ENCODE measurements around the gene MMP17. TPM values are rescaled to one million over a fixed set of nuclear protein-coding genes. Genes with fewer than 3 reads are reported as not detected.

MMP17 gene
- total and polyA plus RNA-seq, 9 donors, result 3.3 to 11.0 (median 5.7) TPM

DNA sequence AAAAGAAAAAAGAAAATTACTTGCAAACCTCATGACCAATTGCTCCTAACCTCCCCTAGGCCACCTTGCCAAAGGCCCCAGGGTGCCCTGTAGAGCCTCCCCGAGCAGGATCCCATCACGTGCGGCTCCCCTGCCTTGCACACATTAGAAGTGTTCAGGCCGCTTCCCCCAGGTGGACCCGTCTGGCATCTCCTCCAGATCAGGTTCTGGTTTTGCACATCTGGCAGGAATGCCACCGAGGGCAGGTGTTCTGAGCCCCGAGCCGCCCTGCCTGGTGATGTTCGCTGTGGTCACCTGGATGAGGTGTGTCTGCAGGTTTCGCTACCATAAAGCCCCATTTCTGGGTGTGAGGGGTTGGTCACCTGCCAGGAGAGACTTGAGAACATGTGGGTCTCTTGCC is 19.3 kb downstream of the MMP17 start:
- Histone ChIP-seq H3K27ac (ENCODE audit: low read length) (no peak overlapping the region), H3K27me3 (ENCODE audit: control insufficient read depth, insufficient read depth, low read length) (no peaks in the 10 kb centered on the region), H3K36me3 (ENCODE audit: control insufficient read depth, insufficient read depth, low read length) (no peaks in the 10 kb centered on the region), H3K4me1 (ENCODE audit: control insufficient read depth, insufficient read depth, low read length) (no peaks in the 10 kb centered on the region), H3K9me3 (replicated peaks; ENCODE audit: control insufficient read depth, low read depth, low read length) (no peaks in the 10 kb centered on the region), H3K4me3 (ENCODE audit: low read length) (no peak overlapping the region)
- 96% methylated on average over 5 of the region's 10 CpGs for WGBS (ENCODE audit: insufficient coverage)
- no peak for DNase-seq

DNA sequence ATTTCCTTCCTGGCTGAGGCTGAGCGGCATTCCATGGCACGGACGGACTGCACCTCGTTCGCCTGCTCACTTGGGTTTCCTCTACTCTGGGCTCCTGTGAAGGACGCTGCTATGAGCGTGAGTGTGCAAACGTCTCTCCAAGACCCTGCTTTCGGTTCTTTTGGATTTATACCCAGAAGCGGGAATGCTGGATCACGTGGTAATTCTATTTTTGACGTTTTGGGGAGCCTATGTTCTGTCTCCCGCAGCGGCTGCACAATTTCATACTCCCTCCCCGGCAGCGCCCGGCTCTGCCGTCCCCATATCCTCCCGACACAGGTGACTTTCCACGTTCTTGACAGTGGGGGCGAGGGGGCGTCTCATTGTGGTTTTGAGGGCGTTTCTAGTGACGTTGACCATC is 20.6 kb downstream of the MMP17 start:
- no peaks in the 10 kb centered on the region for H3K36me3 ChIP-seq (ENCODE audit: control insufficient read depth, insufficient read depth, low read length)
- WGBS (ENCODE audit: insufficient coverage), result 82% methylated on average over 18 of the region's 24 CpGs
- H3K27ac ChIP-seq (ENCODE audit: low read length), result no peak overlapping the region
- DNase-seq, result no peak
- H3K4me3 ChIP-seq (ENCODE audit: low read length), result no peak overlapping the region
- no peaks in the 10 kb centered on the region for H3K27me3 ChIP-seq (ENCODE audit: control insufficient read depth, insufficient read depth, low read length)
- H3K9me3 ChIP-seq (replicated peaks; ENCODE audit: control insufficient read depth, low read depth, low read length), result no peaks in the 10 kb centered on the region
- H3K4me1 ChIP-seq (ENCODE audit: control insufficient read depth, insufficient read depth, low read length), result no peaks in the 10 kb centered on the region

DNA sequence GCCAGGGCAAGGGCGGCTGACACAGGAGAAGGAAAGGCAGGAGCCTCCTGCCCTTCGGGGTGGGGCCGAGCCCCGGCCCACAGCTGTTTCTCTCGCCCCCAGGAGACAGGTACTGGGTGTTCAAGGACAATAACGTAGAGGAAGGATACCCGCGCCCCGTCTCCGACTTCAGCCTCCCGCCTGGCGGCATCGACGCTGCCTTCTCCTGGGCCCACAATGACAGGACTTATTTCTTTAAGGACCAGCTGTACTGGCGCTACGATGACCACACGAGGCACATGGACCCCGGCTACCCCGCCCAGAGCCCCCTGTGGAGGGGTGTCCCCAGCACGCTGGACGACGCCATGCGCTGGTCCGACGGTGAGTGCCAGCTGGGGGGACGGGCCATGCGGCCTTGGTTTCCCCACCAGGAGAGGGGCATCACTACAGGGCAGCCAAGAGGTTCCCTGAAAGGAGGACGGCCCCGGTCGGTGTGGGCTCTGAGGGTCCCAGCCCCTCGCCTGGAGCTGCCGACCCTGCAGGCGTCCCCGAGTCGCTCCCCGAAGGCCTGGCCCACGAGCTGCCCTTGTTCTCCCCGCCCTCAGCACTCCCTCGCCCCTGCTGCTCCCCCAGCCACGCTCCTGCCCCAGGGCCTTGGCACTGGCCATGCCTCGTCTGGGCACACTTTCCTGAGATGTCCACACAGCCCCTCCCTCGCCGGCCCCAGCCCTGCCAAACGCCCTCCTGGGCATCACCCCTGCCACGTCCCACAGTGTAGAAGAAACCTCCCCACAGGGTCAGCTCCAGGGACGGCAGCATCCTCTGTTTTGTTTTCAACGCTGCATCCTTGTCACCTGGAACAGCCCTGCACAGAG is 21.7 kb downstream of the MMP17 start:
- no peaks in the 10 kb centered on the region for H3K36me3 ChIP-seq (ENCODE audit: control insufficient read depth, insufficient read depth, low read length)
- no peaks in the 10 kb centered on the region for H3K9me3 ChIP-seq (replicated peaks; ENCODE audit: control insufficient read depth, low read depth, low read length)
- no peak overlapping the region for H3K4me3 ChIP-seq (ENCODE audit: low read length)
- no peaks in the 10 kb centered on the region for H3K4me1 ChIP-seq (ENCODE audit: control insufficient read depth, insufficient read depth, low read length)
- no peaks in the 10 kb centered on the region for H3K27me3 ChIP-seq (ENCODE audit: control insufficient read depth, insufficient read depth, low read length)
- 88% methylated on average over 44 of the region's 47 CpGs for WGBS (ENCODE audit: insufficient coverage)
- no peak for DNase-seq
- H3K27ac ChIP-seq (ENCODE audit: low read length), result no peak overlapping the region

DNA sequence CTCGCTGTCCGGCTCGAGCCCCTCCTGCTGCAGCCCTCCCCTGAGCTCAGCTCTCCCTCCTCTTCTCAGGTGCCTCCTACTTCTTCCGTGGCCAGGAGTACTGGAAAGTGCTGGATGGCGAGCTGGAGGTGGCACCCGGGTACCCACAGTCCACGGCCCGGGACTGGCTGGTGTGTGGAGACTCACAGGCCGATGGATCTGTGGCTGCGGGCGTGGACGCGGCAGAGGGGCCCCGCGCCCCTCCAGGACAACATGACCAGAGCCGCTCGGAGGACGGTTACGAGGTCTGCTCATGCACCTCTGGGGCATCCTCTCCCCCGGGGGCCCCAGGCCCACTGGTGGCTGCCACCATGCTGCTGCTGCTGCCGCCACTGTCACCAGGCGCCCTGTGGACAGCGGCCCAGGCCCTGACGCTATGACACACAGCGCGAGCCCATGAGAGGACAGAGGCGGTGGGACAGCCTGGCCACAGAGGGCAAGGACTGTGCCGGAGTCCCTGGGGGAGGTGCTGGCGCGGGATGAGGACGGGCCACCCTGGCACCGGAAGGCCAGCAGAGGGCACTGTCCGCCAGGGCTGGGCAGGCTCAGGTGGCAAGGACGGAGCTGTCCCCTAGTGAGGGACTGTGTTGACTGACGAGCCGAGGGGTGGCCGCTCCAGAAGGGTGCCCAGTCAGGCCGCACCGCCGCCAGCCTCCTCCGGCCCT is 22.8 kb downstream of the MMP17 start:
- no peaks in the 10 kb centered on the region for H3K4me1 ChIP-seq (ENCODE audit: control insufficient read depth, insufficient read depth, low read length)
- H3K4me3 ChIP-seq (ENCODE audit: low read length), result no peak overlapping the region
- H3K9me3 ChIP-seq (replicated peaks; ENCODE audit: control insufficient read depth, low read depth, low read length), result no peaks in the 10 kb centered on the region
- peaks cover 5% of the 10 kb centered on the region for H3K27me3 ChIP-seq (ENCODE audit: control insufficient read depth, insufficient read depth, low read length)
- no peak for DNase-seq
- H3K27ac ChIP-seq (ENCODE audit: low read length), result no peak overlapping the region
- WGBS (ENCODE audit: insufficient coverage), result 88% methylated on average over 37 of the region's 41 CpGs
- no peaks in the 10 kb centered on the region for H3K36me3 ChIP-seq (ENCODE audit: control insufficient read depth, insufficient read depth, low read length)

DNA sequence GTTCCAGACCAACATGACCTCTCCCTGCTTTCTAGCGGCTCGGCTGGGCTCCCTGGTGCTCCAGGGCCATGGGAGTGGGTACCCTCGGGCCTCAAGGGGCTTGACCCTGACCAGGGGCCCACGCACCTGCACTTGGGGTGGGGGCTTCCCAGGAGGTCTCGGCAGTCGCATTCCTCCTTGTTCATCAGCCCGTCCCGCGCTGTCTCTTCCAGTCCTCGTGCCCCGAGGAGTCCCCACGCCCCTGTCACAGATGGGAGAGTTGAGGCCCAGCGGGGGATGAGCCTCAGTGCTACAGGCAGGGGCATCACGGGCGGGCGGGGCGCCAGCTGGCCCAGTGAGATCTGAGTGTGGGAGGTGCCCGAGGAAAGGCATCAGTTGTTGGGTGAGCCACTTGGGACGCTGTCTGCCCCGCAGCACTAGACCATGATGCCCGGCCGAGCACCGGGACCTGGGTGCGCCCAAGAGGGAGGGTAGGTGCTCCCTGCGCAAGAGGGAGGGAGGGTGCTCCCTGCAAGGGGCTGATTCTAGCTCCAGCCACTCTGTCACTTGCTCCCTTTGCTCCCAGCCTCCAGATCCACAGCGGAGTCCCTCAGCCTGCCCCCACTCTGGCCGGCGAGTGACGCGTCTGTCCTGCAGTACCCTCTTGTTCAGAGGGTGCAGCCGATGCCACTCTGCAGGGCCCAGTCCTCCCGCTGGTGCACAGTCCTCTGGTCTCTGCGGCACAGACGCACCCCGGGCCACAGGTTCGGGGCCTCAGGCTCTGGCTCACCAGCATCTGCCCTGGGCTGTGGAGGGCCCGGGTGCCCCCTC is 23.8 kb downstream of the MMP17 start:
- peaks cover 7% of the 10 kb centered on the region for H3K27me3 ChIP-seq (ENCODE audit: control insufficient read depth, insufficient read depth, low read length)
- no peak overlapping the region for H3K4me3 ChIP-seq (ENCODE audit: low read length)

DNA sequence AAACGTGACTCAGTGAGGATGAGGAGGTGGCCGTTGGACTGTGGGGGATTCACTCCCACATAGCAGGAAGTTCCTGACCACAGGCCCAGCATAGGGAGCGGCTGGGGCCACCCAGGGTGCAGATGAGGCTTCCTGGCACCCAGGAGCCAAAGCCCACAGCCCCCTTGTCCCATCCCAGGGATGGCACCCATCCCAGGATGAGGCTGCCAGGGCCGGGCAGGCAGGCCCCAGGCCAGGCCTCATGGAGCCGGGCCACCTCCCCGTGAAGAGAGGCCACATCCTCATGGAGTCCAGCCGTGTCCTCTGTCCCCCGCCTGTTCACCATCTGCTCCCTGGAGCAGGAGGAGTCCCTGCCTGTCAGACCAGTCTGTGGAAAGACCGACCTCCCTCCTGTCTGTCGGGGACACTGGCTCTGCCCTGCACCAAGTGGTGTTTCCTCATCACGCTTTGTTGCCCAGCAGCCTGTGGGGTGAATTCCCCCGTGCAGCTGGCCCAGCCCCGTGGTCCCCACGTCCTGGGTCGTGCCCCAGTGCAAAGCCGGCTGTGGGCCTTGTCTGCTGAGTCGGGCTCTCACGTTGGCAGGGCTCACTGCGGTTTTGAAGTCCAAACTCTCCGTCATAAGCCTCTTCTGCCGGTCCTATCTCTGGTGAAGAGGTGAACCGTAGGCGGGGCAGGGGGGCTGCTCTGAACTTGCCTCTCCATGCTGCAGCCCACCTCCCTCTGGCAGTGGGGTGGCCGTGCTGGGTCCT is 24.5 kb downstream of the MMP17 start:
- Histone ChIP-seq H3K4me1 (ENCODE audit: control insufficient read depth, insufficient read depth, low read length) (no peaks in the 10 kb centered on the region), H3K27me3 (ENCODE audit: control insufficient read depth, insufficient read depth, low read length) (peaks cover 7% of the 10 kb centered on the region), H3K27ac (ENCODE audit: low read length) (no peak overlapping the region), H3K36me3 (ENCODE audit: control insufficient read depth, insufficient read depth, low read length) (no peaks in the 10 kb centered on the region), H3K9me3 (replicated peaks; ENCODE audit: control insufficient read depth, low read depth, low read length) (no peaks in the 10 kb centered on the region), H3K4me3 (ENCODE audit: low read length) (no peak overlapping the region)
- WGBS (ENCODE audit: insufficient coverage), result 58% methylated on average over 20 of the region's 24 CpGs
- DNase-seq, result no peak

More for the DNA sequence above, 23.8 kb downstream of the MMP17 start:
- Histone ChIP-seq H3K27ac (ENCODE audit: low read length) (no peak overlapping the region), H3K4me1 (ENCODE audit: control insufficient read depth, insufficient read depth, low read length) (no peaks in the 10 kb centered on the region), H3K9me3 (replicated peaks; ENCODE audit: control insufficient read depth, low read depth, low read length) (no peaks in the 10 kb centered on the region), H3K36me3 (ENCODE audit: control insufficient read depth, insufficient read depth, low read length) (no peaks in the 10 kb centered on the region)
- DNase-seq, result no peak
- WGBS (ENCODE audit: insufficient coverage), result 83% methylated on average over 32 of the region's 37 CpGs

DNA sequence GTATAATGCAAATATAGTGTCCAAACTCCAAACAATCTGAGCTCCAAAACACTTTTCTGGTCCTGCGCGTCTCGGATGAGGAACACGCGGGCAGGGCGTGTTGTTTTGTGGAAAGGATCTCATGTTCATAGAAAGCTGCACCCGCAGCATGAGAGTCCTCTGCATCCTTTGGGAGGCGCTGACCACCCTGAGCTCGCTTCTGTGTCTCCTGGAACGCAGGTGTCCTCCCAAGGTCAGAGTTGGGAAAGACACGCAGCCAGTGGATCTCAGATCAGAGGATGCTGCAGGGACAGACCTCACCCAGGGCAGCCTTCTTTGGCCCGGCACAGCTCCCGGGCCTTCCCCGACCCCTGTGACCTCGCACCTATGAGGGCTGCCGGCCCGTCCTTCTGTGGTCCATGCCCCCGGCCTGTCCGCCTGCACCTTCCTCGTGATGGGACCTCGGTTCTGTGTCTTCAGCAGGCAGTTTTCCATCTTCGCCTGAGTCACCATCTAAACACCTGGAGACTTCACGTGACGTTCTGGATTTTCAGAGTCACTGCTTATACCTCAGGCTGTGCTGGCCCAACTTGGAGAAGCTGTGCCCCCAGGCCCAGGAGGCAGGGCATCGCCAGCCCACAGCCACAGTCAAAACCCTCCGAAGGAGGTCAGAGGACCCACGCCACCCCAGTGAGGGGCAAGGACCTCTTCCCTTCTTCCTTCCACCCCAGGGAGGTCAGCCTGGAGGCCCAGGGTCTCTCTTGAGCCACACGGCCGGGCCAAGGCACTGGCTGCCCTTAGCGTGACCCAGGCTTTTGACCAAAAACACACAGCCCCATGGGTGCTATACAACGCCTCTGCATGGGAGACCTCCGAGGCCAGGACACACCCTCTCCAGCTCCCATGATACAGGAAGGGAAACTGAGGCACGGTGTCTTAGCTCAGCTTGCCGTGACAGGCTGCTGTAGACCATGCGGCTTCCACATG is 25.9 kb downstream of the MMP17 start:
- Histone ChIP-seq H3K9me3 (replicated peaks; ENCODE audit: control insufficient read depth, low read depth, low read length) (no peaks in the 10 kb centered on the region), H3K36me3 (ENCODE audit: control insufficient read depth, insufficient read depth, low read length) (no peaks in the 10 kb centered on the region), H3K27me3 (ENCODE audit: control insufficient read depth, insufficient read depth, low read length) (peaks cover 7% of the 10 kb centered on the region), H3K4me3 (ENCODE audit: low read length) (no peak overlapping the region), H3K4me1 (ENCODE audit: control insufficient read depth, insufficient read depth, low read length) (no peaks in the 10 kb centered on the region), H3K27ac (ENCODE audit: low read length) (no peak overlapping the region)
- DNase-seq, result no peak
- 70% methylated on average over 32 of the region's 35 CpGs for whole genome bisulfite sequencing (ENCODE audit: insufficient coverage)

DNA sequence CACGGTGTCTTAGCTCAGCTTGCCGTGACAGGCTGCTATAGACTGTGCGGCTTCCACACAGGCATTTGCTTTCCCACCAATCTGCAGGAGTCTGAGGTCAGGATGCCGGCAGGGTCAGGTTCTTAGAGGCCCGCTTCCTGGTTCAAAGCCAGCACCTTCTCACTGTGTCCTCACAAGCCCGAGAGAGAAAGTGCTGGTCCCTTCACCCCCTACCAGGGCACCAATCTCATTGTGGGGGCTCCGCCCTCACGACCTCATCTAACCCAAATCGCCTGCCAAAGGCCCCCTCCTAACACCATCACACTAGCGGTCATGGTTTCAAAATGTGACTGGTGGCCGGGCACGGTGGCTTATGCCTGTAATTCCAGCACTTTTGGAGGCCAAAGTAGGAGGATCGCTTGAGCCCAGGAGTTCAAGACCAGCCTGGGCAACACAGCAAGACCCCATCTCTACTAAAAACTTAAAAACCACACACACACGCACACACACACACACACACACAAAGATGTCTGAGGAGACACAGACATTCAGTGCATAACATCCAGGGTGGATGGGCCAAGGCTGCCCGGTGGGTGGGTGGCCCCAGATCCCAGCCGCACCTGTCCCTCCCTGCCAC is 26.8 kb downstream of the MMP17 start:
- Histone ChIP-seq H3K27me3 (ENCODE audit: control insufficient read depth, insufficient read depth, low read length) (peaks cover 7% of the 10 kb centered on the region), H3K27ac (ENCODE audit: low read length) (no peak overlapping the region), H3K36me3 (ENCODE audit: control insufficient read depth, insufficient read depth, low read length) (no peaks in the 10 kb centered on the region), H3K4me3 (ENCODE audit: low read length) (no peak overlapping the region), H3K4me1 (ENCODE audit: control insufficient read depth, insufficient read depth, low read length) (no peaks in the 10 kb centered on the region), H3K9me3 (replicated peaks; ENCODE audit: control insufficient read depth, low read depth, low read length) (no peaks in the 10 kb centered on the region)
- no peak for DNase-seq
- WGBS (ENCODE audit: insufficient coverage), result 79% methylated on average over 11 of the region's 16 CpGs

Data from muscle of leg (tissue), 11 donors.